ENCODE results near the gene HDAC9.

Gene HDAC9

DNA sequence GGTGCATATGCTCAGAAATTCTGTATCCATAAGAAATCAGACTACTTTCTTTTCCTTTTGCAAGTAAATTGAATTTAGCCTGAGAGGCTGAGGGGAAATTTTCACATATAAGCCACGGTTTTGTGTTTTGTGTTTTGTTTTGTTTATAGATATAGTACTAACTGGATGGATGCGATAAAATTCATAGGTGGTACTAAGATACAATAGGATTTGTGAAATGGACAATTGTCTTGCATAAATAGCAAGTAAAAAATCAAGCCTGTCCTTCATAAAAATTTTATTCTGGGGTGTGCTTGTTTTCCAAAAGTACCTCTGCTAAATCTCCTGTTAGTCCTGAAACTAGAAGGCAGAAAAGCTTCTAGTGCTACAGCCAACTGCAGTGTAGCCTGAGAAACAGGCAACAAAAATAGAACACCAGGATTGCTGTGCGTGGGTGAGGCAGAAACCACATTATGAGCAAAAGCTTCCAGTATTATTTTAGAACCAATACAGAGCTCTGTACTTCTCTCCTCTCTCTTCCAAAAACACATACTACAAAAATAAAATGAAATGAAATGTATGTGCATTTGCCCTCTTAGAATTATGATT lies 634 bp upstream of the HDAC9 start:
- peak; percentile 79 for DNase-seq

DNA sequence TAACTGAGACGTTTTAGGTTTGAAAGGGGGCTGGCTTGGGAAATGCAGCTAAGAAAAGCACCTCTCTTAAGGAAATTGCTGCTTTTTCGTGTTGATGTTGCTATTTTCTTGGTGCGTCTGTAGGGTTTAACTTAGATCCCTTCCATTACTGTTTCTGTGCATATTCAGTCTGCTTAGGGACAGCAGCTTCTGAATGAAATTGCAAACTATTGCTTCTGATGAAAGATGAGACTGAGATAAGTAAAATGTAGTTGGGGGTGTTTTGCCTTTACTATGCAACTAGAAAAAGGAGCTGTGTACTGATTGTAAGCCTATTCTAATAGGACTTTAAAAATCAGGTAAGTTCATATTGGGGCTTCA lies 772 bp downstream of the HDAC9 start:
- DNase-seq: no peak

DNA sequence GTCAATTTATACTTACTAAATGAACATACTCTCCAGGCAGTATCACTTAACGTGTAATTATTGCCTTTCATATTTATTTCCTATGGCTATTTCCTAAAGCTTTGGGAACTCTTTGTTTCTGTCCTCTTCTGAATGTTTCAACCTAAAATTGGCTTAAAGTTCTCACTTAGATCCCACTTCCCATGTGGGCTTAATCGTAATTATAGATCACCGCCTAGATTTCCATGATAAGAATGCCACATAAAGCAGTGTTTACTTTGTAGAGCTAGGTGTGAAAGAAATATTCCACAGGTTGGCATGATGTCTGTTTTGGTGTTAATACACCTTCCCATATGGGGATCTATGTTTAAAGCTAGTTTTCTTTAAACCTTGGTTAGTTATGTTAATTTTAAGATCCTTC lies 1.5 kb downstream of the HDAC9 start:
- no peak for DNase-seq

DNA sequence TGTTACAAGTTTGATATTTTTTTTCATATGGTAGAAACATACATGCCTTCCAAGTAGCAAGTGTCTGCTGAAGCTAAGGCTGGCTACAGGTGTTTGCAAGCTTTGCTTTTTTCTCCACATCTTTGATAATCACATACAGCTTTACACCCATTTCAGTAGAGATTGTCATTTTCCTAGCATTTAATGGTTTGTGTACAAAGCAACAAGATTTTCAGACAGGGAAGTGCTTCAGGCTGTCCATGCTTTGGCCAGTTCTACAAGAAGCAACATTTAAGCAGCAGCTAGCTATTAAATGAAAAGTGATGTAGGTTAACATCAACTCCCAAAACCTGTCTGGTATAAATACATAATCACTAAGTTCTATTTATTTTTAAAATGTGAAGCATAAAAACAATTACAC lies 2.3 kb downstream of the HDAC9 start:
- no peak for DNase-seq

DNA sequence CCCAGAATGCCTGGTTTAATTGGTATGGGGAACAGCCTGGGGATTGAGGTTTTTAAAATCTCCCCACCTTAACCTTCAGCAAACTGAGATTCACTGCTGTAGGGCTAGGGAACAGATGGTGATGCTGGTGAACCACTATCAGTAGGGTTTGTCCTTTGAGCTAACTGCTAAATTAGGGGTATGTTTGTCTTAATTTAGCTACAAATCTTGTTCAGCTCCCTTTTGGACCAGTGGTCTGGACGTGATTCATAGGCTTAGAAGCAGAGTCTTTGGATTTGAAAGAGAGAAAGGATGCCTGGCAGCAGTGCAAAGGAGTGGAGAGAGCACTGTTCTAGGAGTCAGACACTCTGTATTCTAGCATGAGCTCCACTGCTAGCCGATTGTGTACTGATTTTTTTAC lies 2.8 kb downstream of the HDAC9 start:
- DNase-seq: no peak

DNA sequence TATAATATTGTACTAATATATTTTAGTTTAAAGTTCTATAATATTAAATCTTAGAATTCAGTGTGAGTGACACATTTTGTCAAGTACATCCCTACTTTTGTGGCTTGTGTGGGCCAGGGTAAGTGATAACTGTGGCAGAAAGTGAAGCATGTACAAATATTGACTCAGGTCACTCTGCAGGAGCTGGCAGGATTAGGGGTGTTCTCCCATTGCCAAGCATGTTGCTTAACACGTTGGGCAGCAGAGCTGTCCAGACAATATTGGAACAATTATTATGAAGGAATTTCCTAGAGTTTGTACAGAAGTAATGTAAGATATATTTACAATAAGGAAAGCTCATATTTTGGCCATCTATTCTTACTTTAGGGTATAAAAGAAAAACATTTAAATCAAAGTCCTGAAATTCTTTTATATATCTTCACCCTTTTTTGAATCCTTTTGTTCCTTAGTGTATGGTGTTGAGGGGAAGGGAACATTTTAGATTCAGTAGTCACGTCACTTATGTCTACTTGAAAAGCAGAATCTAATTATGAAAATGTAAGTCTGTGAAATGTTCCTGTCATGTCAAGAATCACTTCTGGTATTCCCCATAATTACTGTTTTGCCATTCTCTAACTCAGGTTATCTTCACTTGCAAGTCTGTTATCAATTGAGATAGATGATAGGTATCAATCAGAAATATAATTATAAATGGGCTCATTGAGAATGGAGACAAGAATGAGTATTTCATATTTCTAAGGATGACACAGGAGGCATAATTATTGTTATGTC lies 4.0 kb downstream of the HDAC9 start:
- no peak for DNase-seq

DNA sequence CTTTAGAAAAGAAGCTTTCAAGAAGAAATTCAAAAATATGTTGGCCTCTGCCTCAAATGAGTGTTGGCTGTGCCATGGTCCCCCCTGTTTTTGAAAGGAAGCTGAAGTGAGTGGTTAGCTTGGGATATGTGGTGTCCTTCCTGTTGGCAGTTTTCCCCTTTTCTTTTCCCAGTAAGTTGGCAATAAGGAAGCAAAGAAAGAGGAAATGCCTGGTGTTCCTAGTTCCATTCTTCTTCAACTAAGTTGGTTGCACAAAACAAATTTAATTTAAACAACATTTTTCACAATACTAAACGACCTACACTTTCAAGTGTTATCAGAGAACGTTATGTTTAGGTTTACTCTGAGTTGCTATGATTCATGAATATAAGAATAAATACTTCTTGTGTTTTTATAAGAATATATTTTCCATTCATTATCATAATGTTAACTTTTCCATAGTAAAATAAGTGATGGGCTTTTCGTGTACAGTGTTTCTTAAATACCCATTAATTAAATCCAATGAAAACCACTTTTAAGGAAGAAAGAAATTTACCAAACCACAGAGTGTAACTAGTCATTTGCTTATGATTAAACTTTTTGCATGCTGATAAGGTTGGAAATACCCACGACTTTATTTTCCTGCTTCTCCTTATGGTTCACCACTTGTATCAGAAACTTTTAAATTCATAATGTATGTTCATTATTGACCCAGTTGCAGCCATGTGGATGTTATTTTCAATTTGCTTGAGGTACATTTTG lies 7.7 kb downstream of the HDAC9 start:
- DNase-seq: peak; percentile 77

DNA sequence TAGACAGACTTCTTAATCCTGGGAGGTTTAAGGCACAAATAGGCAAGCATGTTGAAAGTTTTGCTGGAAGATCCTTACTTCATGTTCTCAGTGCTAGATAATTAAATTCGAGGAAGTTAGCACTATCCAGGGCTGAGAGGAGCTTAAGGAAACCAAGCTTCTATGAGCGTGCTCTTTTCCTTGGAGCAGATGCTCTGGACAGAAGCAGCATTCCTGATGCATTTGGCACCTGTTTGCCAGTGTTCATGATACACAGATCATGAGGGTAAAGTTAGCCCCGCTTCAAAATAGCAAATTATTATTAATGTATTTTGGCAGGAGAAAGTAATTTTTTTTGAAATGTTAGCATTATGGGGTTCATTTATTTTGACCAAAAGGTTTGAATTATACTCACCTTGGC lies 9.4 kb downstream of the HDAC9 start:
- peak; percentile 16 for DNase-seq

DNA sequence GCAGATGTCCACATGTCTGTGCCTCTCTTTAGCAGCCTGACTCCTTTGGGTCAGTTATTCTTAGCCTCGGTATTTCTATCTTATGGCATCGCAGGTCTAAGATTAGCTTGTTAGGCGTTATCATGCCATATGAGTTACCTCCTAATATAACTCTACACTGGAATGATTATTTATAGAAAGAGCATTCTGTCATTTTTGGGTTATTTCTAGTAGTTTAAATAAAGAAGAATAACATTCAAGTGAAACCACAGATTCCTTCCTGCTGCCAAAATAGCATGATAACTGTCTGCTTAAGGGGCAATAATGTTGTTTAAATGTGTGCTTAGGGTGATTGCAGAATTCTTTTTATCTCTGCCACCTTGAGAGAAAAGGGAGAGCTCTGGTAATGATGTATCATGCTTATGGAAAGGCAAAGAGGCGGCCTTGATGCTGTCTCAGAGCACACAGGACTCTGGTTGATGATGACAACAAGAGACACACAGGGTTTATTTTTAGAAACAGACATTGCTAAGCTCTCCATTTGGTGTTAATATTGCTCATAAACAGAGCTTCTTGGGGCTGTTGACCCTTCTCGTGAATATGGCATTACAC lies 10.4 kb downstream of the HDAC9 start:
- peak; percentile 46 for DNase-seq

DNA sequence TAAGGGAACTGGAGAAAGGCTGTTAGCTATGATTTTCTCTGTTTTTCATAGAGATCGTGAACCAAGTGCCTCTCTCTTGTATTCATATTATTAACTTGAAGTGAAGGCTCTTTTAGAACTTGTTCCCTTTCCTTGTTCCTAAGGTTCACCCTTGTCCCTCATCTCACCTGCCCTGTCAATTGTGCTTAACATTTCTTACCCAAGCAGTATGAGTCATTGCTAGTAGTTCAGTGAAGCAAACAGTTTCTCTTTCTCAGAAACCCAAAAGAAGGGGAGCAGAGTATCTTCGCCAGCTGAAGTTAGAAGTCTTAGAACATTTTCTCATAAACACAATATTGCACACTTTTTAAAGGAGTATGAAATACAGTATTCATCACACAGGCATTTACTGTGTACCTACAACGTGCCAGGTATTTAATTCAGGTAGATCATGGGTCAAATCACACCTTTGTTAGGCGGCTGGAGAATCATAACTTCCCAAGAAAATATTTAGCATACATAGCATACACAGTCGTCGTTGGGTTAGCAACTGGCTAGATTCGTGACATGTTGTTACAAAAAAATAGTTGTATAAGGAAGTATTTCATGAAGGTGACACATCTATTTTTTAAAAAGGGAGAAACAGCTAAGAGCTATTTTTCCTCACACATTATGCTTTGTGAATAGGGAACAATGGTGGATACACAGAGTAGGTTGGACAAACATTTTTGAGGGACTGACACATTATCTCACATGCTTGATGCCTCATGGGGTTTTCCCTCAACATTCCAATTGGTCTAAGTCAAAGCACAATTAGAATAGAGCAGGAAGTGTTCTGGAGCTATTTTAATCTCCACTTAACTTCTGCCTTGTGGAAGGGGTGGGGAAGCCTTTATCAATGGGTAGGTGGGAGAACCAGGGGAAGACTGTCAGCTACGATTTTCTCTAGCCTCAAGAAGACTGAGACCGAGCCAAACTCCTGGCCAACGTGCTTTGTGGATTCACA lies 13.2 kb downstream of the HDAC9 start:
- DNase-seq: peak; percentile 95

DNA sequence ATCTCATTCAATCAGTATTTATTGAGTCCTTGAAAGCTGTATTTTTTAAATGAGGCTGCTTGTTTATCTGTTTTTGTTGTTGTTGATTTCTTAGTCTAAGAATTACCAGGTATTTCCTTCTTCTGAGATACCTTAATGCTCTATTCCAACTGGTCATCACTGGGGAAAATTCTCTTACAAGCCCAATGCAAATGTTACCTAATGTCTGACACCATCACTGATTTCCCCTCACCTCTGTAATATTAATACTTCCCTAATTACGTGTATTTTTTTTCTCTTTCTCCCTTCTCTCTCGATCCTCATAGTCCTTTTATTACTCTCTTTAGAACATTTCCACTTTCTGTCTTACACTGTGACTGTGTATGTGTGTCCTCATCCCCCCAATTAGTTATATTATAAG lies 13.9 kb downstream of the HDAC9 start:
- DNase-seq: peak; percentile 84

DNA sequence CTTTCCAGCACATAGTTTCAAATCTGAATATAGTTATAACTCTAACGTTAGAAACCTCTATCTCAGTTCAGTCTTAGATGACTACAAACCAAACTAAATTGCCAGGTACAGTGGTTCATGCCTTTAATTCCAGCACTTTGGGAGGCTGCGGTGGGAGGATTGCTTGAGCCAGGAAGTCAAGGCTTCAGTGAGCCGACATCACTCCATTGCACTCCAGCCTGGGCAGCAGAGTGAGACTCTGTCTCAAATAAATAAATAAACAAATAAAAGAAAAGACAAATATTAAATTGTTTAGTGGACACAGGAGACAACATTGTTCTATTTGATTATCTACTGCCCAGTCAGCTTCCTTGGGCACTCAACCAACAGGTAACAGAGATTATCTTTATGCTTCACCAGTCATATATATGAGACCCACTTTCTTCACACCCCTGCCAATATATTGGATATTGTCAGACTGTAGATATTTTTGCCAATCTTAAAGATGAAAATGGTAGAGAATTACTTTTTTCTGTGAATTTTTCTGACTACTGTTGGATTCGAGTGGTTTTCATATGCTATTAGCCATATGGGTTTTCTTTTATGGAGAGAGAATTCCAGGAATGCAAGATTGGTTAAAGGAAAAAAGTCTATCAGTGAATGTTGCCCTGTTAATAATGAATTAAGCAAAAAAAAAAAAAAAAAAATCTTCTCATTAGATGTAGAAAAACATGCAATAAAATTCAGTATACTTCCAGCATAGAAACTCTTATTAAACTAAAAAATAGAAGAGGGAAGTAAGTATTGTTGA lies 16.0 kb downstream of the HDAC9 start:
- DNase-seq: no peak

DNA sequence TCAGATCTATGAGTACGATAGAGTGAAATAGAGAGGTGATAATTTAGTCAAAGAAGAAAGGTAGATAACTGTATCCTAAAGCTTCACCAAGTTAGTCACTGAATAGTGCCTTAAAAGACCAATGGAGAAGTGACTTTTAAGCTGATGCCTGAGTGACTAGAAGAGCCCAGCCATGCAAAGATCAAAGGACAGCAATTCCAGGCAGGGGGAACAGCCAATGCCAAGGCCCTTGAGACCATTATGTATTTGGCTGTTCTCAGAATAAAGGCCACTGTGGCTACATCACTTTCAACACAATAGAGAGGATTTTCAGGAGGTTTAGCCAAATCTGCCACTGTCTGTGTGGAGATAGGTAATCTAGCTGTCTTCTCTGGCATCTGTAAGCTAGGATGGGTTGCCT lies 17.8 kb downstream of the HDAC9 start:
- no peak for DNase-seq

DNA sequence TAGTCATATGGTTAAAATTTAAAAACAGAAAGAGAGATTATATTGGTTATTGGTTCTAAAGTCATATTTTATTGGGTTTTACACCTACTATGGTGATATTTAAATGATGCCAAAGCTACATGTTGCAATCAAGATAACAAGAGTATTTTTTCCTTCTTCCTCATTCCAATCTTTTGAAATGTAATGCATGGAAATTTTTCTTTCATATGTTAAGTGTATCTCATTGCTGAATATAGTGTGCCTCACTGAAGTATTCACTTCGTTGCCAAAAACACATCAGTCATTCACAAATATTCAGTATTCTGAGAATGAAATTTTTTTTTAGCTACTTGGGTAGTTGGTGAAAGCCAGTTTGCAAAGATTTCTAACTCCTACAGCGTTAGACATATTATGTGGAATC lies 19.5 kb downstream of the HDAC9 start:
- DNase-seq: no peak

DNA sequence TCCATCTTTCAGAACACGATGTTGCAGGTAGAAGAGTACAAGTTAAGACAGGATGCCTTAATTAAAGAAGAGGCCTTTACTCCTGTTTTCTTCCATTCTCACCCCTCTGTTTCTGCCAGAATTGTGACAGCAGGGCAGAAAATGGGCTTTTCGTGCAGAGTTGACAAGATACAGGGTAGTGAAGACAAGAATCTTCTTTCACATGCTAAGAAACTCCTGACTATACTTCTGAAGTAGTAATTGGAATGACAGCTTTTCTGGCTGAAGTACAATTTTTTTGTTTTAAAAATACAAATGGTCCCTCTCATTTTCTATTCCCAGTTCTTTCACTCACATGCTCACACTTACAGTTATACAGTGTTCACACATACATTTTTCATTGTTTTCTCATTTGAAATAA lies 22.1 kb downstream of the HDAC9 start:
- no peak for DNase-seq

DNA sequence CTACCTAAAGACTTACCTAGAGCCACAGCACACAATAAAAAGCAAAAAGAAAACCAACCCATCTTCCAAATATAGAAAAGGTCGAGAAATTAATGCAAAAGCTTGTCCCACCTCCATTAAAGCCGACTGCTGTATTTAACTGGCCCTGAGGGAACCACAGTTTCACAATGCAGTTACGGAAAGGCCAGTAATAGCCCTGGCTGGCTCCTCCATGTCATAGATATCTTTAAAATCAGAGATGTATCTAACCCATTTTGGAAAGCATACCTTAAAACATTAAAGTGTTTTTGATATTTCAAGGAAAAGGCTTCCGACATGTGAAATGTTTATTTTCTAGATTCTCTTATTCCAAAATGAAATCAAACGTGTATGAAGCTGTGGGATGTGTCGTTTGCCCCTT lies 23.0 kb downstream of the HDAC9 start:
- DNase-seq: no peak

DNA sequence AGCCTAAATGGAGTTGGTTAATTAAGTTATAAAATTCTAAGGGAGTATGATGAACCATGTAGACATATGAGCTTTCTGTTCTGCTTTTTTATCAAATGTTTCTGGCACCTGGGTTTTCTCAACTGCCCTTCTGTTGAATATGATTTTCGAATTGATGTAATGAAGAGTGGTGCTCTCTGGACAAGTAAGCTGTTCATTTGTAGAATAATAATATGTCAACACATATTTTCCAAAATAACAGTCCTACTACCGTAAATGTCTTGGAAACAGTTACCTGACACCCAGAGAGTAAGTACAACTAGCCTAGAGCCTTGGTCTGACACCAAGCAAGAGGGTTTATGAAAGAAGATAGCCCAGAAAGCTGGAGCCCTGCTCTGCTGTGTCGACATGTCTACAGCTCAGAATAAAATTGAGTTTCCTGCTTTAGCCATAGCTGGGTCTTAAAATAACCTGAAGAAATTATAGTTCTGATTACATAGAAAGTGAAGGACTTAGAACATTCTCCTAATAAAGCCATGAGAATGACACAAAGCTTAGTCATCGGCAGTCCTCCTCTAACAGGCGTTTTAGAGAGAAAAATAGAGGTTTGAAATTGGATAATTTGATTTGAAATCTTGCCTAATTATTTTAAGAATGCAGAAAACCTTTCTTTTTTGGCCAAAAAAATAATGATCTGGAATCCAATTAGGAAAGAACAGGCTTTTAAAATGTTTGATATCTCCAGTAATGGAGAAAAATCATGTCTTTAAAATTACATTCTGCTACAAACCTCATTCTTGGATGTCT lies 25.1 kb downstream of the HDAC9 start:
- no peak for DNase-seq

DNA sequence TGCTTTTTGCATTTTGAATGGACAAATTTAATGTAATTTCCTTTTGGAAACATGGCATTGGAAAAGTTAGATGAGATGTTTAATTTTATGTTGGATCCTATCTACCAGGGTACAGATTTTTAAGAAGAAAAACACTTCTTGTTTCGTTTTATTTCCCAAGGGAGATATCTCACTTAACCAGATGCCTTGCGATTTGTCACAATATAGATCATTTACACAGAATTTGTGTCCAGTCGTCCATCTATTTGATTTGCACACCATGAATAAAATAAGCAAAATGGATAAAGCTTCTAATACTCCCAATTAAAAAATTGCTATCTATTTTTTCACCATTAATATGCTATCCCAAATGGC lies 25.7 kb downstream of the HDAC9 start:
- DNase-seq: no peak

DNA sequence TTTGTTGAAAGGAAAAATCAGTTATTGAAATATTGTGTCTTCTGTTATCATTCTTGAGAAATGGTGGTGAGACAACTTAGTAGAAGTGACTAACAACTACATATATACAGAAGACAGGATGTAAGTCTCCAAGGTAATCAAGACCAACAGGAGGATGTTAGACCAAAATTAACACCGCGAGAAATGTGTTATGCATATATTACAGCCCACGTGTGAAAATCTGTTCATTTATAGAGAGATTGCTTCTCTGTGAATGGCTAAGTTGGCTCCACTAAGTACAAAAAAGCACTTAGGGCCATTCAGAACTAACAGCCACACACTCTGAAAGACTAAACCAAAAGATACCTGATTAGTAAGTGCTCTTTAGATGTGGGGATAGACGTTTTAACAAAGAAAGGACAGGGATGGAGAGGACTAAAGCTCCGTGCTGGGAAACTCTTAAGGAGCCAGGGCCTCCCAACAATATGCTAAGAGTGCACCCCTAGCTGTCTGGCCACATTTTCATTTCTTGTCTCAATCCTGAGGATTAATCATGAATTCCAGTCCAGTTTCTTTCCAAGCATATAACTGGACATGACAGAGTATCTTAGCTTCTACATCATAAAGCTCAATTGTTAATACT lies 26.5 kb downstream of the HDAC9 start:
- no peak for DNase-seq

DNA sequence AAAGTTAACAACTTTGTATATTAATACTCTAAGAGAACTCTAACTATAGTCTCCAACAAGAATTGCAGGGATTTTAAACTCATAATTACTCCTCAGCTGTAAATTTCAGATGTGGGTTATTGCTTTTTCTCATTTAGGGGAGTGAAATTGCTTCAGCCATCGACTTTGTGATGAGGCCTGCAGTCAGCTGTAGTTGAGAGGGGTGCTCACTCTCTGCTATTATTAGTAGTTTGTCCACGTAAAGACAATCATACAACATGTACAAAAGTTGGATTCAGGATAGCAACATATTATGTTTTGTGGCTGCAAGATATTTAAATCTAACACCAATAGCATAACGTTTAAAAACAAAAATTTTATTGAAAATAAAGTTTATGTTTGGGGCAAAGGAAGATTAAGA lies 28.7 kb downstream of the HDAC9 start:
- DNase-seq: no peak

Measured in inflammatory macrophage treated with lipopolysaccharide for 4 hours (primary cell).